T-helper 2 cell treated with Interferon-gamma antibody and Interleukin-4, amounts not matched to agents 5 μg/mL and 100 μg/mL, for 36 hours (primary cell): ENCODE results near the gene ZFYVE19.
"Not testable (repeated sequence)": the region's sequence is repeated elsewhere in the genome, so short reads cannot be mapped to it uniquely, and the experiment has no call there.

Source experiments
- DNase-seq: peaks from one replicate; pipeline ENCODE4 v3.0.0; 2021; ENCODE audit warnings: low spot score
- H3K27ac Mint-ChIP-seq: one replicate; pipeline ENCODE4 v1.8.0; 2021; ENCODE audit warnings: mild to moderate bottlenecking, mixed read lengths
- H3K27me3 Mint-ChIP-seq: one replicate; pipeline ENCODE4 v1.8.0; 2021; ENCODE audit warnings: low read depth, mixed read lengths
- H3K36me3 Mint-ChIP-seq: one replicate; pipeline ENCODE4 v1.8.0; 2021; ENCODE audit warnings: low read depth, mixed read lengths
- H3K4me1 Mint-ChIP-seq: one replicate; pipeline ENCODE4 v1.8.0; 2021; ENCODE audit warnings: low read depth, mixed read lengths
- H3K4me3 Mint-ChIP-seq: one replicate; pipeline ENCODE4 v1.8.0; 2022; ENCODE audit warnings: mild to moderate bottlenecking, moderate library complexity, mixed read lengths
- H3K9me3 Mint-ChIP-seq: one replicate; pipeline ENCODE4 v1.8.0; 2021; ENCODE audit warnings: mixed read lengths

Gene ZFYVE19

GRCh38 chr15:40856746-40857145 lies 49.9 kb downstream of the ZFYVE19 start:
- Mint-ChIP-seq H3K4me1 (peaks cover 10% of the 10 kb centered on the region), H3K4me3 (no peak overlapping the region), H3K9me3 (no peaks in the 10 kb centered on the region), H3K27me3 (no peaks in the 10 kb centered on the region), H3K27ac (no peak overlapping the region), H3K36me3 (no peaks in the 10 kb centered on the region)
- no peak for DNase-seq

- Mint-ChIP-seq H3K4me1 (peaks cover 10% of the 10 kb centered on the region), H3K9me3 (no peaks in the 10 kb centered on the region), H3K27me3 (no peaks in the 10 kb centered on the region), H3K36me3 (no peaks in the 10 kb centered on the region), H3K27ac (no peak overlapping the region), H3K4me3 (no peak overlapping the region)
- peak; percentile 70 for DNase-seq
Measured at GRCh38 chr15:40857601-40858341, 50.9 kb downstream of the ZFYVE19 start.

- H3K9me3 Mint-ChIP-seq: no peaks in the 10 kb centered on the region
- H3K4me3 Mint-ChIP-seq: no peak overlapping the region
- no peak for DNase-seq
- H3K27ac Mint-ChIP-seq: no peak overlapping the region
- peaks cover 10% of the 10 kb centered on the region for H3K4me1 Mint-ChIP-seq
- no peaks in the 10 kb centered on the region for H3K27me3 Mint-ChIP-seq
- H3K36me3 Mint-ChIP-seq: no peaks in the 10 kb centered on the region
Measured at GRCh38 chr15:40858706-40859105, 51.8 kb downstream of the ZFYVE19 start.

DNA sequence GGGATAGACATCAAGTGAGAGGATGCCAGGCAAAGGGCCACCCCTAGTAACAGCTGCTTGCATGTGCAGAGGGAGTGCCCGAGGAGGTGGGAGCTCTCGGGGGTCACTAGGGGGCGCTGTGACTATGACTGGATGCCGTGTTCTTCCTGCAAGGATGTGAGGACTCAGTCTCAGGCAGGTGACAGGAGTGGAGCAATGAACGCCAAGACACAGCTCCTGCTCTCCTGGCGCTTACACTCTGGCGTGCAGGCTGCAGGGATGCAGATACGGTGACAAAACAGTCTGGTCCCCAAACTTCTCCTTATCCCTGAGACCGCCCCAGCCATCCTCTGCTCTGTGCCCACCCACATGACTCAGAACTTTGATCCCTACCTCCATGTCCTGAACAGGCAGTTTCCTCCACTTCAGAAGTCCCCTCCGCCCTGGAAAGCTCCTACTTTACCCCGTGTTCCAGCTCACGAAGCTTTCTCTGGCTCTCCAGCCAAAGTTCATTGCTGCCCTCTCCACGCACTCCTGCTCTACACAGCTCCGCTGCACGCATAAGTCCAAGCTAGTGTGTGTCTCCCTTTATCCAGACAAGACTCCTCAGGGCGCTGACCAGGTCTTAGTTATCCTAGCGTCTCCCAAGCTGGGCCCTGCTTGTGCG lies 52.4 kb downstream of the ZFYVE19 start:
- no peaks in the 10 kb centered on the region for H3K9me3 Mint-ChIP-seq
- H3K36me3 Mint-ChIP-seq: no peaks in the 10 kb centered on the region
- no peaks in the 10 kb centered on the region for H3K27me3 Mint-ChIP-seq
- no peak overlapping the region for H3K4me3 Mint-ChIP-seq
- peak; percentile 73 for DNase-seq
- no peak overlapping the region for H3K27ac Mint-ChIP-seq
- H3K4me1 Mint-ChIP-seq: peaks cover 10% of the 10 kb centered on the region

GRCh38 chr15:40861147-40861546 lies 54.3 kb downstream of the ZFYVE19 start:
- not testable (repeated sequence) for H3K27me3 Mint-ChIP-seq, H3K27ac Mint-ChIP-seq, H3K36me3 Mint-ChIP-seq, H3K9me3 Mint-ChIP-seq, H3K4me3 Mint-ChIP-seq, DNase-seq
- peaks cover 10% of the 10 kb centered on the region for H3K4me1 Mint-ChIP-seq

- peaks cover 9% of the 10 kb centered on the region for H3K4me1 Mint-ChIP-seq
- no peak overlapping the region for H3K27ac Mint-ChIP-seq
- no peaks in the 10 kb centered on the region for H3K27me3 Mint-ChIP-seq
- no peaks in the 10 kb centered on the region for H3K9me3 Mint-ChIP-seq
- DNase-seq: no peak
- H3K36me3 Mint-ChIP-seq: no peaks in the 10 kb centered on the region
- no peak overlapping the region for H3K4me3 Mint-ChIP-seq
Measured at GRCh38 chr15:40863660-40864270, 56.9 kb downstream of the ZFYVE19 start.
